SK-N-SH (cell line): ENCODE results near the gene MAD1L1. TPM values are rescaled to one million over a fixed set of nuclear protein-coding genes. Genes with fewer than 3 reads are reported as not detected.

Experiments used
- CTCF ChIA-PET: fragments of 300-600, 350-600 bp; formaldehyde crosslinking; extraction: SDS; loops from one replicate; lab custom pipeline; 2021; lab: Yijun Ruan, JAX
- POLR2A ChIA-PET: fragments of 350-600 bp; sonication (Branson Sonifier 250); formaldehyde crosslinking; extraction: SDS; loops from one replicate; lab custom pipeline; 2020; ENCODE audit warnings: antibody characterized with exemption, inconsistent platforms; lab: Yijun Ruan, JAX
- DNase-seq: peaks from one replicate; pipeline ENCODE4 v3.0.0; 2012
- H2AFZ ChIP-seq: fragments of 200-600 bp; sonication (generic); 2 replicates; pipeline ENCODE4 v1.8.1; 2016; ENCODE audit warnings: antibody characterized with exemption, mild to moderate bottlenecking, low read depth
- H3F3A ChIP-seq: fragments of 200-600 bp; sonication (generic); replicated peaks from 2 replicates; pipeline ENCODE3; 2016; ENCODE audit warnings: antibody characterized with exemption, mild to moderate bottlenecking; ENCODE audit not compliant: insufficient read depth
- H3K27ac ChIP-seq, 2 experiments: fragments of 200-500 bp in 1 of 2; fragments of 200-600 bp in 1 of 2; sonication (Bioruptor generic) in 1 of 2; sonication (generic), shearing (Covaris generic) in 1 of 2; 2 replicates each; pipeline versions ENCODE4 v1.5.1 to v1.6.1; 2014 to 2016; ENCODE audit warnings: low read depth in 2 of 2, inconsistent platforms in 1 of 2, low read length in 1 of 2, mild to moderate bottlenecking in 1 of 2, mixed read lengths in 1 of 2
- H3K27me3 ChIP-seq: fragments of 200-600 bp; sonication (generic), shearing (Covaris generic); 2 replicates; pipeline ENCODE4 v1.6.1; 2016; ENCODE audit warnings: mixed run types; ENCODE audit not compliant: insufficient read depth
- H3K36me3 ChIP-seq, 2 experiments: fragments of 200-500 bp in 1 of 2; fragments of 200-600 bp in 1 of 2; sonication (Bioruptor generic) in 1 of 2; sonication (generic) in 1 of 2; replicated peaks in 1 of 2; 2 replicates each; pipeline versions ENCODE3 to v1.5.1; 2014 to 2016; ENCODE audit warnings: low read length in 1 of 2, mild to moderate bottlenecking in 1 of 2; ENCODE audit not compliant: insufficient read depth in 2 of 2, control insufficient read depth in 1 of 2
- H3K4me1 ChIP-seq, 2 experiments: fragments of 200-500 bp in 1 of 2; fragments of 200-600 bp in 1 of 2; sonication (Bioruptor generic) in 1 of 2; sonication (generic), shearing (Covaris generic) in 1 of 2; 2 replicates each; pipeline versions ENCODE4 v1.5.1 to v1.6.1; 2014 to 2016; ENCODE audit warnings: low read depth in 1 of 2, low read length in 1 of 2, mixed run types in 1 of 2; ENCODE audit not compliant: insufficient read depth in 2 of 2, control insufficient read depth in 1 of 2
- H3K4me2 ChIP-seq: fragments of 200-600 bp; sonication (generic), shearing (Covaris generic); 2 replicates; pipeline ENCODE4 v1.6.1; 2017; ENCODE audit warnings: mixed run types
- H3K4me3 ChIP-seq, 2 experiments: fragments of 200-500 bp in 1 of 2; fragments of 200-600 bp in 1 of 2; sonication (Bioruptor generic) in 1 of 2; sonication (generic), shearing (Covaris generic) in 1 of 2; 2 replicates each; pipeline versions ENCODE4 v1.5.1 to v1.8.1; 2014 to 2016; ENCODE audit warnings: low read depth in 2 of 2, inconsistent platforms in 1 of 2, low read length in 1 of 2, mild to moderate bottlenecking in 1 of 2, mixed read lengths in 1 of 2, moderate library complexity in 1 of 2
- H3K79me2 ChIP-seq: fragments of 200-600 bp; sonication (generic); 2 replicates; pipeline ENCODE4 v1.8.1; 2017; ENCODE audit warnings: mild to moderate bottlenecking; ENCODE audit not compliant: insufficient read depth
- H3K9ac ChIP-seq: fragments of 200-600 bp; sonication (generic); 2 replicates; pipeline ENCODE4 v1.6.1; 2017; ENCODE audit warnings: mixed run types
- H3K9me2 ChIP-seq: fragments of 200-600 bp; sonication (generic); 2 replicates; pipeline ENCODE4 v1.6.1; 2017; ENCODE audit warnings: mixed run types
- H3K9me3 ChIP-seq: fragments of 200-600 bp; sonication (generic); 2 replicates; pipeline ENCODE4 v1.6.1; 2017; ENCODE audit warnings: mixed run types, mild to moderate bottlenecking, moderate library complexity
- H4K20me1 ChIP-seq: fragments of 200-600 bp; sonication (generic); 2 replicates; pipeline ENCODE4 v1.6.1; 2017; ENCODE audit warnings: mild to moderate bottlenecking, mixed run types; ENCODE audit not compliant: insufficient read depth
- CHD2 ChIP-seq: fragments of 150-350 bp; IDR thresholded peaks from 2 replicates; pipeline ENCODE4 v1.6.1; 2018; ENCODE audit warnings: low read length; ENCODE audit not compliant: partially characterized antibody
- ELF1 ChIP-seq: IDR thresholded peaks from 2 replicates; pipeline ENCODE4 v1.4.0; 2012
- FOXJ3 ChIP-seq: sonication (generic); formaldehyde crosslinking; IDR thresholded peaks from 2 replicates; pipeline ENCODE4 v1.5.1; 2020; ENCODE audit warnings: mild to moderate bottlenecking, missing genetic modification reagents
- FOXM1 ChIP-seq: IDR thresholded peaks from 2 replicates; pipeline ENCODE4 v1.4.0; 2012; ENCODE audit warnings: low read depth, mild to moderate bottlenecking
- GATA2 ChIP-seq: sonication (generic); formaldehyde crosslinking; IDR thresholded peaks from 2 replicates; pipeline ENCODE4 v1.5.0; 2020; ENCODE audit warnings: mild to moderate bottlenecking, missing genetic modification reagents
- JUND ChIP-seq: IDR thresholded peaks from 2 replicates; pipeline ENCODE4 v1.4.0; 2012
- NFIC ChIP-seq: IDR thresholded peaks from 2 replicates; pipeline ENCODE4 v1.4.0; 2012; ENCODE audit warnings: borderline replicate concordance
- NRF1 ChIP-seq: IDR thresholded peaks from 2 replicates; pipeline ENCODE4 v1.6.1; 2012; ENCODE audit warnings: low read depth, mild to moderate bottlenecking, low read length
- PBX3 ChIP-seq: IDR thresholded peaks from 2 replicates; pipeline ENCODE4; 2012
- POLR2AphosphoS5 ChIP-seq: IDR thresholded peaks from 2 replicates; pipeline ENCODE4 v1.6.1; 2012; ENCODE audit warnings: low read depth, low read length
- RAD21 ChIP-seq: IDR thresholded peaks from 2 replicates; pipeline ENCODE4 v1.6.1; 2012; ENCODE audit warnings: mild to moderate bottlenecking, low read length
- RCOR1 ChIP-seq: fragments of 150-350 bp; IDR thresholded peaks from 2 replicates; pipeline ENCODE4 v1.6.1; 2017; ENCODE audit warnings: antibody characterized with exemption, low read length
- SMC3 ChIP-seq: IDR thresholded peaks from 2 replicates; pipeline ENCODE4 v1.6.1; 2012; ENCODE audit warnings: low read depth, low read length, improper control_type of control experiment
- TEAD4 ChIP-seq: IDR thresholded peaks from 2 replicates; pipeline ENCODE4 v1.4.0; 2012; ENCODE audit warnings: mild to moderate bottlenecking, borderline replicate concordance; ENCODE audit not compliant: insufficient read depth
- YY1 ChIP-seq: IDR thresholded peaks from 2 replicates; pipeline ENCODE4 v1.4.0; 2012; ENCODE audit warnings: low read depth, mild to moderate bottlenecking
- WGBS: methylation state at CpG from one replicate; pipeline ENCODE4 v1.1.6; 2017; ENCODE audit warnings: low lambda C conversion rate; 5-methylcytosine and 5-hydroxymethylcytosine counted together
- polyA plus RNA-seq, 3 experiments: library from polyadenylated mRNA; depleted of rRNA; stranded (reverse); fragments of >200 nt; gene quantifications; 2 replicates each; pipeline ENCODE4 v1.2.3, GENCODE V29; 2012
- TF ChIP-seq, protein P1 (sequence below): fragments of 200-600 bp; sonication (generic); IDR thresholded peaks from 2 replicates; pipeline ENCODE4 v1.6.1; 2017; ENCODE audit warnings: antibody characterized with exemption, mild to moderate bottlenecking, moderate library complexity
- TF ChIP-seq, protein P2 (sequence below): IDR thresholded peaks from 2 replicates; pipeline ENCODE4 v1.4.0; 2012; ENCODE audit warnings: low read depth, borderline replicate concordance
- TF ChIP-seq, protein P3 (sequence below): IDR thresholded peaks from 2 replicates; pipeline ENCODE4 v1.4.0; 2012; ENCODE audit warnings: low read depth
- TF ChIP-seq, protein P4 (sequence below): IDR thresholded peaks from 2 replicates; pipeline ENCODE4 v1.4.0; 2012; ENCODE audit warnings: low read depth, borderline replicate concordance

Gene MAD1L1
- polyA plus RNA-seq, 1 of the 3 experiments (the other 2 are of a cell fraction) = 46.2 TPM

- TF ChIP-seq, protein P1, sequence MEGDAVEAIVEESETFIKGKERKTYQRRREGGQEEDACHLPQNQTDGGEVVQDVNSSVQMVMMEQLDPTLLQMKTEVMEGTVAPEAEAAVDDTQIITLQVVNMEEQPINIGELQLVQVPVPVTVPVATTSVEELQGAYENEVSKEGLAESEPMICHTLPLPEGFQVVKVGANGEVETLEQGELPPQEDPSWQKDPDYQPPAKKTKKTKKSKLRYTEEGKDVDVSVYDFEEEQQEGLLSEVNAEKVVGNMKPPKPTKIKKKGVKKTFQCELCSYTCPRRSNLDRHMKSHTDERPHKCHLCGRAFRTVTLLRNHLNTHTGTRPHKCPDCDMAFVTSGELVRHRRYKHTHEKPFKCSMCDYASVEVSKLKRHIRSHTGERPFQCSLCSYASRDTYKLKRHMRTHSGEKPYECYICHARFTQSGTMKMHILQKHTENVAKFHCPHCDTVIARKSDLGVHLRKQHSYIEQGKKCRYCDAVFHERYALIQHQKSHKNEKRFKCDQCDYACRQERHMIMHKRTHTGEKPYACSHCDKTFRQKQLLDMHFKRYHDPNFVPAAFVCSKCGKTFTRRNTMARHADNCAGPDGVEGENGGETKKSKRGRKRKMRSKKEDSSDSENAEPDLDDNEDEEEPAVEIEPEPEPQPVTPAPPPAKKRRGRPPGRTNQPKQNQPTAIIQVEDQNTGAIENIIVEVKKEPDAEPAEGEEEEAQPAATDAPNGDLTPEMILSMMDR = no peak
- no peak for TF ChIP-seq GATA2 (CRISPR knock-in tag)
These were observed 138.9 kb downstream of the MAD1L1 start (continued) for GRCh38 chr7:2093843-2094220.

DNA sequence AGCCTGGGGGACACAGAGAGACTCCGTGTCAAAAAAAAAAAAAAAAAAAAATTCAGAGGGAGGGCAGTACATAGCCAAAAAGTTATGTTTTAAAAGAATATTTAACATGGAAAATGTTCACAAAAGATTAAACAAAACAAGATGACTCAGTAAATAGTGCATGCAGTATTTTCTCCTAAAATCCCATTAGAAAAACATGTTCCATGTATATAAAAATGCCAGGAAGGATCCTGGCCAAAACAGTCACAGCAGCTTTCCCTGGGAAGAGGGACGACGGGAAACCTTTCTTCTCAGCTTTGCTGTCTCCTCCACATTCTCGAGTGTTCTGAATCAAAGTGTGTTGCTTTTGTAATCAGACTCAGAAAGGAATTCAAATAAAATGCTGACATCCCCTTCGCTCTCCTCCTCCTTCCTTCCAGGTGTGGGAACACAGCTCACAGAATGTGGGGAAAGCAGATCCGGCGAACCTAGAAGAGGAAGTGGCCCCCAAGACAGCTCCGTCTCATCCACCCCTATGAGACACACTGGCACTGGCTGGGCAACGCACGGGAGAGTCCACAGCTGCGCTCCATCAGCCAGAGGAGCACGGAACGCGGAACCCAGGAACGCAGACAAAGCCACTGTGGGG lies 139.4 kb downstream of the MAD1L1 start:
- Histone ChIP-seq H4K20me1 (no peaks in the 10 kb centered on the region), H3K9me3 (no peaks in the 10 kb centered on the region), H3K9ac (no peak overlapping the region), H3K4me2 (no peak overlapping the region), H3F3A (no peaks in the 10 kb centered on the region)
- ChIA-PET CTCF (interaction anchor here (0.6 to 2.8 kb wide), 5 partner anchors 8 to 576 kb away, joined by 3 to 10 read pairs (median 3); no protein-coding TSS in a partner anchor), POLR2A (interaction anchor here (0.6 kb wide), 1 partner anchor 11 kb away, joined by 3 read pairs; no protein-coding TSS in a partner anchor)
- WGBS = 94% methylated on average over 15 of the region's 15 CpGs
- TF ChIP-seq TEAD4 = no peak
- TF ChIP-seq FOXM1 = no peak
- TF ChIP-seq, all 33 proteins: peak for 0
- H3K4me1 ChIP-seq = peaks cover 0 to 6% of the 10 kb centered on the region in 2 experiments; a peak in 2 of 4 replicates
- H3K27ac ChIP-seq = peak overlapping the region in 1 of 2 experiments; percentile 28; a peak in 1 of 4 replicates
- H3K36me3 ChIP-seq = no peaks in the 10 kb centered on the region
- no peak for DNase-seq
- H3K79me2 ChIP-seq = no peaks in the 10 kb centered on the region; the same call in 1 of the 2 replicates
- H3K9me2 ChIP-seq = no peaks in the 10 kb centered on the region
- H3K27me3 ChIP-seq = no peaks in the 10 kb centered on the region
- H2AFZ ChIP-seq = no peak overlapping the region
- no peak overlapping the region for H3K4me3 ChIP-seq

- Histone ChIP-seq H3K9ac (no peak overlapping the region), H2AFZ (no peak overlapping the region), H3K4me2 (no peak overlapping the region), H3K79me2 (no peaks in the 10 kb centered on the region; the same call in 1 of the 2 replicates), H3K27me3 (no peaks in the 10 kb centered on the region), H3K4me1 (peaks cover 0 to 5% of the 10 kb centered on the region in 2 experiments; a peak in 2 of 4 replicates), H4K20me1 (no peaks in the 10 kb centered on the region), H3F3A (no peaks in the 10 kb centered on the region), H3K4me3 (no peak overlapping the region), H3K9me3 (no peaks in the 10 kb centered on the region), H3K9me2 (no peaks in the 10 kb centered on the region), H3K27ac (no peak overlapping the region), H3K36me3 (no peaks in the 10 kb centered on the region)
- POLR2A ChIA-PET = interaction anchor here (1.2 kb wide), 1 partner anchor 10 kb away, joined by 4 read pairs; no protein-coding TSS in a partner anchor
- 97% methylated on average over 8 of the region's 8 CpGs for WGBS
- no peak for DNase-seq
- CTCF ChIA-PET = interaction anchor here (1.0 to 2.8 kb wide), 2 partner anchors 10 kb away, joined by 3 to 10 read pairs; no protein-coding TSS in a partner anchor
- TF ChIP-seq, protein P2, sequence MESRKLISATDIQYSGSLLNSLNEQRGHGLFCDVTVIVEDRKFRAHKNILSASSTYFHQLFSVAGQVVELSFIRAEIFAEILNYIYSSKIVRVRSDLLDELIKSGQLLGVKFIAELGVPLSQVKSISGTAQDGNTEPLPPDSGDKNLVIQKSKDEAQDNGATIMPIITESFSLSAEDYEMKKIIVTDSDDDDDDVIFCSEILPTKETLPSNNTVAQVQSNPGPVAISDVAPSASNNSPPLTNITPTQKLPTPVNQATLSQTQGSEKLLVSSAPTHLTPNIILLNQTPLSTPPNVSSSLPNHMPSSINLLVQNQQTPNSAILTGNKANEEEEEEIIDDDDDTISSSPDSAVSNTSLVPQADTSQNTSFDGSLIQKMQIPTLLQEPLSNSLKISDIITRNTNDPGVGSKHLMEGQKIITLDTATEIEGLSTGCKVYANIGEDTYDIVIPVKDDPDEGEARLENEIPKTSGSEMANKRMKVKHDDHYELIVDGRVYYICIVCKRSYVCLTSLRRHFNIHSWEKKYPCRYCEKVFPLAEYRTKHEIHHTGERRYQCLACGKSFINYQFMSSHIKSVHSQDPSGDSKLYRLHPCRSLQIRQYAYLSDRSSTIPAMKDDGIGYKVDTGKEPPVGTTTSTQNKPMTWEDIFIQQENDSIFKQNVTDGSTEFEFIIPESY = no peak
- TF ChIP-seq TEAD4 (no peak), NFIC (no peak), YY1 (no peak), FOXJ3 (CRISPR knock-in tag) (no peak), GATA2 (CRISPR knock-in tag) (no peak), PBX3 (no peak), CHD2 (no peak), POLR2AphosphoS5 (no peak), JUND (no peak), NRF1 (no peak), RAD21 (no peak), RCOR1 (no peak), SMC3 (no peak), ELF1 (no peak)
- TF ChIP-seq, protein P3, sequence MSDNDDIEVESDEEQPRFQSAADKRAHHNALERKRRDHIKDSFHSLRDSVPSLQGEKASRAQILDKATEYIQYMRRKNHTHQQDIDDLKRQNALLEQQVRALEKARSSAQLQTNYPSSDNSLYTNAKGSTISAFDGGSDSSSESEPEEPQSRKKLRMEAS = no peak
- TF ChIP-seq, protein P4, sequence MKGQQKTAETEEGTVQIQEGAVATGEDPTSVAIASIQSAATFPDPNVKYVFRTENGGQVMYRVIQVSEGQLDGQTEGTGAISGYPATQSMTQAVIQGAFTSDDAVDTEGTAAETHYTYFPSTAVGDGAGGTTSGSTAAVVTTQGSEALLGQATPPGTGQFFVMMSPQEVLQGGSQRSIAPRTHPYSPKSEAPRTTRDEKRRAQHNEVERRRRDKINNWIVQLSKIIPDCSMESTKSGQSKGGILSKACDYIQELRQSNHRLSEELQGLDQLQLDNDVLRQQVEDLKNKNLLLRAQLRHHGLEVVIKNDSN = no peak
These were observed 140.5 kb downstream of the MAD1L1 start for GRCh38 chr7:2092279-2092678.
